Activated CD4-positive, alpha-beta memory T cell treated with anti-CD3 and anti-CD28 coated beads, Interleukin-2, amount 10 ng/mL, durations not matched to agents 7 days and 5 days (primary cell): ENCODE data around the gene ANKDD1A. TPM values are rescaled to one million over a fixed set of nuclear protein-coding genes. Genes with fewer than 3 reads are reported as not detected.
A peak's percentile ranks its signal among the peaks of the same experiment; 100 is the strongest.

ENCODE experiments used
- CTCF ChIA-PET: fragments of 350-600 bp; sonication (Branson Sonifier 250); formaldehyde crosslinking; loops from one replicate; lab custom pipeline; 2021; ENCODE audit warnings: antibody characterized with exemption, inconsistent platforms; lab: Charles Lee
- POLR2A ChIA-PET: fragments of 350-600 bp; sonication (Branson Sonifier 250); formaldehyde crosslinking; loops from one replicate; lab custom pipeline; 2021; ENCODE audit warnings: antibody characterized with exemption; lab: Charles Lee
- DNase-seq: peaks from one replicate; pipeline ENCODE4 v3.0.0-alpha.2; 2020
- H3K27ac Mint-ChIP-seq: one replicate; pipeline ENCODE4 v1.8.0; 2021; ENCODE audit warnings: mild to moderate bottlenecking, mixed read lengths
- H3K27me3 Mint-ChIP-seq: one replicate; pipeline ENCODE4 v1.8.0; 2021; ENCODE audit warnings: mixed read lengths
- H3K36me3 Mint-ChIP-seq: one replicate; pipeline ENCODE4 v1.8.0; 2021; ENCODE audit warnings: low read depth, mixed read lengths
- H3K4me1 Mint-ChIP-seq: one replicate; pipeline ENCODE4 v1.8.0; 2021; ENCODE audit warnings: mixed read lengths
- H3K4me3 Mint-ChIP-seq: one replicate; pipeline ENCODE4 v1.8.0; 2021; ENCODE audit warnings: mild to moderate bottlenecking, mixed read lengths
- H3K9me3 Mint-ChIP-seq: one replicate; pipeline ENCODE4 v1.8.0; 2021; ENCODE audit warnings: mixed read lengths
- total RNA-seq, 2 experiments: library from RNA; stranded (reverse); gene quantifications; one replicate each; pipeline ENCODE4 v1.2.3, GENCODE V29; 2021

ANKDD1A gene
- total RNA-seq = 10 to 100 TPM; 14.2 to 15.1 TPM

DNA sequence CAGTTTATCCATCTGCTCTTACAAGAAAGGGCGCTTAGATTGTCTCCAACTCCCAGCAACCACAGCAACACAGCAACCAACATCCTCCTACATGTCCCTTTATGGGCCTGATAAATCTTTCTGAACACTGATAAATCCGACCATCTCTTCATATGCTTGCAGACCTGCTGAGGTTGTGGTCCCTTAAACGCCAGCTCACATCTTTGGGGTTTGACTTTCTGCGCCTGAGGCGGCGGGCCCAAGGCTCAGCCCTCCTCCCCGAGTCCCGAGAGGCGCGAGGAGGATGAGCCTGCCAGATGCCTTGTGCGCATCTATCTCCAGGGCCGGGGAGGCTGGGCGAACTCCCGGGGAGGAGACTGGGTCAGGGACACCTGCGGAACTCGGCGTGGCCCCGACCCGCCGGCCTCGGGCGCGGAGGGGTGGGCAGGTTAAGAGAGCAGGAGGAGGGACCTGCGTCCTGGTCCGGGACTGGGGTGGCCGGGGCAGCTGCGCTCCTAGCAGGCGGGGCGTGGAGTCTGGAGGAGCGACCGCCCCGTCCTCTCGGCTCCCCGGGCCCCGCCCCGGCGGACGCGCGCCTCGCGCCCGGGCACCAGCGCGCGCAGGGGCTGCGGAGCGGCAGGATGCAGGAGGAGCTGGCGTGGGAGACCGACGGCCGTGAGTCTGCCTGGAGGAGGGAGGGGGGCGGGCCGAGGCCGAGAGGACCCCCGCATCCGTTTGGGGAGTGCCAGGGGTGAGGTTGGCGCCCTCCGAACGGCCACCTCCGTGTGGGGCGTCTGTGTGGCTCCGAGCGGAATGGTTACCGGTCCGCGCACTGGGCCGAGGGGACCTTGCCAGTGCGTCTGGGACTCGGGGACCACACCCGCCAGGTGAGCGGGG lies at the start of gene ANKDD1A:
TSS of gene ANKDD1A (plus strand) at position 592 of the 876 bp plus-strand sequence. CDS start at position 621, 29 bp downstream.
- no peak within 1 kb of the TSS for H3K27ac Mint-ChIP-seq
- CTCF ChIA-PET = interaction anchor here (1.1 kb wide), 1 partner anchor 64 kb away, joined by 3 read pairs; no protein-coding TSS in a partner anchor

DNA sequence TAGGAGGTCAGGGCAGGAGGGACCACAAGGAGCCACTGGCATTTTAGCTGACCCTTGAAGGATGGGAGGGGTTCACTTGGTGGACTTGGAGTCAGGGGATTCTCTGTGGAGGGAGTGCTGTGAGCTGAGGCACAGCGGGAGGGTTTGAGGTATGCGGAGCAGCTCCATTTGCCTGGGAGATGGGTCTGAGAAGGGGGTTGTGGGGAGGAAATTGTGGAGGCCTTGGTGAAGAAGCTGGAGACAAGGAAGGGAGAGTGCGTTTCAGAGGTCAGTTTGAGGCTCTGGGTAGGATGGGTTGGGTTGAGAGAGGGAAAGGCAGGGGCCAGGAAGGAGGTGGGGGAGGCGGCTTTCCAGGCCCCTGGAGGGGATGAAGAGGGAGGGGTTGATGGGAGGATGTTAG lies 49.7 kb upstream of the ANKDD1A start:
- CTCF ChIA-PET = interaction anchor here (0.5 to 0.6 kb wide), 2 partner anchors 27 to 94 kb away, joined by 4 read pairs; no protein-coding TSS in a partner anchor
- no peak for DNase-seq
- H3K9me3 Mint-ChIP-seq = no peaks in the 10 kb centered on the region
- H3K27ac Mint-ChIP-seq = no peak overlapping the region
- peaks cover 67% of the 10 kb centered on the region for H3K36me3 Mint-ChIP-seq
- H3K4me3 Mint-ChIP-seq = no peak overlapping the region
- H3K27me3 Mint-ChIP-seq = no peaks in the 10 kb centered on the region
- H3K4me1 Mint-ChIP-seq = peaks cover 19% of the 10 kb centered on the region
- POLR2A ChIA-PET = interaction anchor here (0.6 to 1.6 kb wide), 2 partner anchors 13 to 102 kb away, joined by 3 to 4 read pairs; no protein-coding TSS in a partner anchor

More for the DNA sequence above, at the start of gene ANKDD1A:
- POLR2A ChIA-PET = interaction anchor here (0.9 to 3.7 kb wide), 8 partner anchors 9 to 89 kb away, joined by 3 to 19 read pairs (median 4); partner anchors contain the start of gene PIF1
- H3K9me3 Mint-ChIP-seq = no peaks in the 10 kb centered on the region
- peak; percentile 70 for DNase-seq
- peaks cover 5% of the 10 kb centered on the region for H3K36me3 Mint-ChIP-seq
- peaks cover 6% of the 10 kb centered on the region for H3K27me3 Mint-ChIP-seq
- H3K4me1 Mint-ChIP-seq = peaks cover 34% of the 10 kb centered on the region
- H3K4me3 Mint-ChIP-seq = peak within 1 kb of the TSS; percentile 71

DNA sequence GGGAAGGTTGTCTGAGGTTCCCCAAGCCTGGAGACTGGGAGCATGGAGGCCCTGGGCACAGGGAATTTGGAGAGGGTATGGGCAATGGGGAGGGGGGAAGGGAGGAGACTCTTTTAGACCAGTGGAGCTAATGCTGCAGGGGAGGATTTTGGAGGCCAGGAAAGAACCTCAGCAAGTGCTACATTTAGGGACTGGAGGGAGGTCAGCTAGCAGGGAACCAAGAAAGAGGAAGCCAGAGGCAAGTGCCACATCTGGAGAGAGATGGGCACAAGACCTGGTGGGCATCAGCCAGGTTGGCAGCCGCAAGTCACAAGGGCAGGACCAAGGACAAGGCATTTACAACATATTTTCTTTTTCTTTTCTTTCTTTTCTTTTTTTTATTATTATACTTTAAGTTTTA lies 49.3 kb upstream of the ANKDD1A start:
- CTCF ChIA-PET = interaction anchor here (0.6 kb wide), 1 partner anchor 93 kb away, joined by 4 read pairs; no protein-coding TSS in a partner anchor
- H3K36me3 Mint-ChIP-seq = peaks cover 69% of the 10 kb centered on the region

DNA sequence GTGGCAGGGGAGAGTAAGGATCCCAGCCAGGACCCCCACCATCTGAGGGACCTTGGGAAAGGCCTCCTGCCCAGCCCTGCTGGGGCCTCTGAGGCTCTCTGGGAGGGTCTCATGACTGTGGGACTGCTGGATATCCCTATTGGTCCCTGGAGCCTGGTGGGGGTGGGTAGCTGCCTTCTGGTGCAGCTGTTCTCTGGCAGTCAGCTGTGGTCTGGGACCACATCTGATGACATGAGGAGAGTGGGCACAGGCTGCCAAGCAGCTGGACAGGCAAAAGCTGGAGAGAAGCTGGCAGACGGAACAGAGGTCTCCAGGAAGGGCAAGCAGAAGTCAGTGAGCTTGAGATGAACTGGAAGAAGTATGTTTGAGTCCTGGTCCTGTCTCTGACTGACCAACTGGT lies 47.6 kb upstream of the ANKDD1A start:
- ChIA-PET CTCF (no interaction called here), POLR2A (interaction anchor here (0.7 to 1.0 kb wide), 2 partner anchors 22 to 30 kb away, joined by 3 read pairs; no protein-coding TSS in a partner anchor)
- Mint-ChIP-seq H3K4me1 (peaks cover 3% of the 10 kb centered on the region), H3K36me3 (peaks cover 63% of the 10 kb centered on the region), H3K27ac (no peak overlapping the region), H3K27me3 (no peaks in the 10 kb centered on the region), H3K9me3 (no peaks in the 10 kb centered on the region), H3K4me3 (no peak overlapping the region)
- no peak for DNase-seq

More for the DNA sequence above, 49.3 kb upstream of the ANKDD1A start:
- no peak overlapping the region for H3K4me3 Mint-ChIP-seq
- no peak for DNase-seq
- POLR2A ChIA-PET = interaction anchor here (0.6 to 1.6 kb wide), 3 partner anchors 14 to 101 kb away, joined by 3 to 4 read pairs (median 3); no protein-coding TSS in a partner anchor
- no peaks in the 10 kb centered on the region for H3K27me3 Mint-ChIP-seq
- peaks cover 15% of the 10 kb centered on the region for H3K4me1 Mint-ChIP-seq
- H3K27ac Mint-ChIP-seq = no peak overlapping the region
- H3K9me3 Mint-ChIP-seq = no peaks in the 10 kb centered on the region

DNA sequence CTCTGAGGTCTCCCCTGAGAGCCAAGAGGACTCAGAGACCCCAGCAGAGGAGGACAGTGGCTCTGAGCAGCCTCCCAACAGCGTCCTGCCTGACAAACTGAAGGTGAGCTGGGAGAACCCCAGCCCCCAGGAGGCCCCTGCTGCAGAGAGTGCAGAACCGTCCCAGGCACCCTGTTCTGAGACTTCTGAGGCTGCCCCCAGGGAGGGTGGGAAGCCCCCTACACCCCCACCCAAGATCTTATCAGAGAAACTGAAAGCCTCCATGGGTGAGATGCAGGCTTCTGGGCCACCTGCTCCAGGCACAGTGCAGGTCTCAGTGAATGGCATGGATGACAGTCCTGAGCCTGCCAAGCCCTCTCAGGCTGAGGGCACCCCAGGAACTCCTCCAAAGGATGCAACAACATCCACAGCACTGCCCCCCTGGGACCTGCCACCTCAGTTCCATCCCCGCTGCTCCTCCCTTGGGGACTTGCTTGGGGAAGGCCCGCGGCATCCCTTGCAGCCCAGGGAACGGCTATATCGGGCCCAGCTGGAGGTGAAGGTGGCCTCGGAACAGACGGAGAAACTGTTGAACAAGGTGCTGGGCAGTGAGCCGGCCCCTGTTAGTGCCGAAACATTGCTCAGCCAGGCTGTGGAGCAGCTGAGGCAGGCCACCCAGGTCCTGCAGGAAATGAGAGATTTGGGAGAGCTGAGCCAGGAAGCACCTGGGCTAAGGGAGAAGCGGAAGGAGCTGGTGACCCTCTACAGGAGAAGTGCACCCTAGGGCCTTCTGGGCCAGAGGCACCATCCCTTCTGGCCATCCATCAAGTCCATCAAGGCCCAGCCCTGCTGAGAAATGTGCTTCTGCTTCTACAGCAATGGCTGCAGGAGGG lies 46.3 kb upstream of the ANKDD1A start:
- no peaks in the 10 kb centered on the region for H3K27me3 Mint-ChIP-seq
- DNase-seq = no peak
- H3K4me3 Mint-ChIP-seq = no peak overlapping the region
- no peak overlapping the region for H3K27ac Mint-ChIP-seq
- H3K36me3 Mint-ChIP-seq = peaks cover 63% of the 10 kb centered on the region
- ChIA-PET POLR2A (interaction anchor here (1.0 to 2.4 kb wide), 2 partner anchors 23 to 28 kb away, joined by 3 to 7 read pairs; no protein-coding TSS in a partner anchor), CTCF (no interaction called here)
- no peaks in the 10 kb centered on the region for H3K9me3 Mint-ChIP-seq
- H3K4me1 Mint-ChIP-seq = peaks cover 11% of the 10 kb centered on the region

DNA sequence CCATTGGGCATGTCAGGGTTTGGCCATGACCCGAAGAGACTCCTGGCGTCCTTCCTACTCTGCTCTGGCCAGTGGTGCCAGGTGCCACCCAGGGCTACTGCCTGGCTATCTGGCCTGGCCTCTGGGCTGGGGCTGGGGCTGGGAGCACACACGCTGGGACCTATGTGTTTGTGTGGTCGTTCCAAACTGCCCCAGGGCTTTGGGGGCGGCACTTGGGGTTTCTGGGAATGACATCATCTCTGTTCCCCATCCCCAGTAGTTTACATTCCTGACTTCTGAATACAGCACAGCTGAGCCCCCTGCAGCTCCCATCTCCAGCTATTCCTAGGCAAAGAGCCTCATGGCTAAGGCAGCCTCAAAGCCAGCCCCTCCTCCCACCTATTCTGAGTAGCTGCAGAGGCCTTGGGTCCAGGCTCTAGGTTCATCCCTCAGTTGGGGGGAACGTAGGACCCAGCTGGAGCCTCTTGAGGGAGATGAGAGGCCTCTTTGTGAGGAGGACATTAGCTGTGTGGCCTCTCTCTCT lies 45.6 kb upstream of the ANKDD1A start:
- Mint-ChIP-seq H3K36me3 (peaks cover 63% of the 10 kb centered on the region), H3K4me3 (no peak overlapping the region), H3K27me3 (no peaks in the 10 kb centered on the region), H3K27ac (no peak overlapping the region), H3K4me1 (peaks cover 11% of the 10 kb centered on the region), H3K9me3 (no peaks in the 10 kb centered on the region)
- no peak for DNase-seq
- CTCF ChIA-PET = no interaction called here
- POLR2A ChIA-PET = interaction anchor here (2.4 kb wide), 1 partner anchor 28 kb away, joined by 7 read pairs; no protein-coding TSS in a partner anchor

DNA sequence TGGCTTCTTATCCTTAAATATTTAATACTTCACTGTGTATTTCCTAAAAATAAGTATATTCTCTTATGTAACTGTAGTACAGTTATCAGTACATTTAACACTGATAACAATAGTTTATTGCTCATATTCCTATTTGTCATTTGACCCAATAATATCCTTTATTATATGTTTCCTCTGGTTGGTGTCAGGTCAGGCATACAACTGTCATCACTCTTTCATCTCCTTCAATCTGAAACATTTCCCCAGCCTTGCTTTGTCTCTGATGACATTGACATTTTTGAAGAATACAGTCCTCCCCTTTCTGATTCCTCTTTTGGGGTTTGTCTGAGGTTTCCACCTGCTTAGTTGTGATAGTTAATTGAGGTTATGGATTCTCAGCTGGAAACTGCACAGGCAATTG lies 42.2 kb upstream of the ANKDD1A start:
- H3K36me3 Mint-ChIP-seq = peaks cover 39% of the 10 kb centered on the region
- H3K27me3 Mint-ChIP-seq = no peaks in the 10 kb centered on the region
- no peak for DNase-seq
- POLR2A ChIA-PET = interaction anchor here (1.3 kb wide), 1 partner anchor 24 kb away, joined by 4 read pairs; no protein-coding TSS in a partner anchor
- H3K4me1 Mint-ChIP-seq = peaks cover 22% of the 10 kb centered on the region
- H3K4me3 Mint-ChIP-seq = no peak overlapping the region
- H3K27ac Mint-ChIP-seq = no peak overlapping the region
- CTCF ChIA-PET = no interaction called here
- H3K9me3 Mint-ChIP-seq = no peaks in the 10 kb centered on the region

DNA sequence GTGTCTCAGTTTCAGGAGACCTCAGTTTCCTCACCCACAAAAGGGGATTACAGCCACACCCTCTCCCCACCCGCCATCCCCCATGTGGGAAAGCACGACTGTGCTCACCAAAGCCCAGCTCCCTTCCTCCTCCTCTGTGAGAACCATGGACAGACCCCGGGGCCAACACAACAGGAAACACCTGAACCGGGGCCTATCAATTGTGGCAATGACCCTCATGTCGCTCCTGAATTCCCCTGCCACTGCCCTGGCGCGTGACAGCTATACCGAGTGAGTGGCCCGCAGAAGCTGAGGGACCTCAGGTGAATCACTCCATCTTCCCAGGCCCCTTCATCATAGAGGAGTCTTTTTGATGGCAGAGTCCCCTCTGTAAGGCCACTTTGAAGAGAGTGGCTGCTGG lies 41.3 kb upstream of the ANKDD1A start:
- no peaks in the 10 kb centered on the region for H3K27me3 Mint-ChIP-seq
- no peak overlapping the region for H3K27ac Mint-ChIP-seq
- no peaks in the 10 kb centered on the region for H3K9me3 Mint-ChIP-seq
- no peak for DNase-seq
- H3K36me3 Mint-ChIP-seq = peaks cover 34% of the 10 kb centered on the region
- ChIA-PET POLR2A (interaction anchor here (0.8 to 1.3 kb wide), 2 partner anchors 22 to 23 kb away, joined by 3 to 4 read pairs; no protein-coding TSS in a partner anchor), CTCF (no interaction called here)
- no peak overlapping the region for H3K4me3 Mint-ChIP-seq
- H3K4me1 Mint-ChIP-seq = peaks cover 26% of the 10 kb centered on the region

DNA sequence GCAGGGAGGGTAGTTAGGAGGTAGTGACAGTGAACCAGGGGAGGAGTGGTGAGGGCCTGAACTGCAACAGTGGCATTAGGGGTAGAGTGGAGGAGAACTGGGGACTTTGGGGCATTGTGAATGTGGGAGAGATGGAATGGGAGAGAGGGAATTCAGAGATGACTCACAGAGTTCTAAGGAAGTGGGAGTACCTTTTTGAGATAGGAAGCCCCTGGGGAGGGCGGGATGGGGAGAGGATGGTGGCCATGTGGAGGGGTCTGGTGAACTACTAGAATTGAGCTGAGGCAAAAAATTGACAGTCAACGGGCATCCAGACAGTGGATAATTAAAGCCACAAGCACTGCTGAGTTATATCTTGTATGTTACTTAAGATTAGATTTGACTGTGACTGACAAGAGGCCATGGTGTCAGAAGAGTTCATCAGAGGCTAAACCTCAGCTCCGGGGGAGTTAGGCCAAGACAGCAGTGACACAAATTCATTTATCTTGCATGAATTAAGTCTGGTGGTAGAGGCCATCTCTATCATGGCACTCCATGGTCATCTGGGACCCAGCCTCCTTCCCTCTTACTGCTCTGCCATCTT lies 36.0 kb upstream of the ANKDD1A start:
- ChIA-PET CTCF (interaction anchor here (1.6 kb wide), 1 partner anchor 40 kb away, joined by 10 read pairs; no protein-coding TSS in a partner anchor), POLR2A (interaction anchor here (0.6 to 6.9 kb wide), 4 partner anchors 13 to 35 kb away, joined by 3 to 96 read pairs (median 4); no protein-coding TSS in a partner anchor)
- Mint-ChIP-seq H3K27me3 (no peaks in the 10 kb centered on the region), H3K36me3 (peaks cover 3% of the 10 kb centered on the region), H3K9me3 (no peaks in the 10 kb centered on the region), H3K4me1 (peaks cover 50% of the 10 kb centered on the region), H3K27ac (no peak overlapping the region), H3K4me3 (no peak overlapping the region)
- DNase-seq = no peak

DNA sequence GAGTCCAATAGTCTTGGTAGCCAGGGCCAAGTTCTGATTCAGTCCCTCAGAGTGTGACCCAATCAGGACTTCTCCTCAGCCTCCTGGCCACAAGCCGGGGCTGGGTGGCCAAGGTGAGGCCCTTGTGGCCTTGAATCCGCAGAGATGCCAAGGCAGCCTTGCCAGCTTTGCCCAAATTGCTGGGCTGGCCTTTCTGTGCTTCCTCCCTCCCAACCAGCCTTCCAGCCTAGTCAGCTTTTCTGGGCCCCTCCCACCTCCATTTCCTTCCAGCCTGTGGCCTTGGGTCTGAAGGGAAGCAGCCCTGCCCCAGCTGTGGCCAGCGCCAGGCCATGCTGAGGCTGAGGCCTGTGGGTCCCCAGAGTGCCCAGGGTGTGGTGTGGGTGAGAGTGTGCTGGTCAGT lies 34.3 kb upstream of the ANKDD1A start:
- POLR2A ChIA-PET = interaction anchor here (1.1 to 6.9 kb wide), 5 partner anchors 10 to 52 kb away, joined by 5 to 96 read pairs (median 5); partner anchors contain the start of gene PIF1

DNA sequence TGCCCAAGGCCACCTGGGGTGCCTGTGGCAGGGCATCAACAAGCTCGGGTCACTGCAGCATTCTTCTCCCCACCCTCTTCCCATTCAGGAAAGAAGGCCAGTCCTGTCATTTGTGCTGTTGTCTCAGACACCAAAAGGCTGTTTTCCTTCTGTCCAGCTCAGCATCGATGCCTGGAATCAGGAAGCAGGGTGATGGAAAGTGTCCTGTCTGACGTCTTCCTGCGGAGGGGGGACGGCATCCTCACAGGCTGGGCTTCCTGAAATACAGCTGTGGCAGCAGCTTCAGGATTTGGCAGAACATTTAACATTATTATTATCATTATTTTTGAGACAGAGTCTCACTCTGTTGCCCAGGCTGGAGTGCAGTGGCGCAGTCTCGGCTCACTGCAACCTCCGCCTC lies 33.0 kb upstream of the ANKDD1A start:
- Mint-ChIP-seq H3K27ac (no peak overlapping the region), H3K9me3 (no peaks in the 10 kb centered on the region)
- POLR2A ChIA-PET = interaction anchor here (1.3 to 6.9 kb wide), 4 partner anchors 10 to 53 kb away, joined by 3 to 96 read pairs (median 5); partner anchors contain the start of gene PIF1

More for the DNA sequence above, 34.3 kb upstream of the ANKDD1A start:
- Mint-ChIP-seq H3K27ac (peak overlapping the region; percentile 85), H3K27me3 (no peaks in the 10 kb centered on the region), H3K4me1 (peaks cover 59% of the 10 kb centered on the region), H3K9me3 (no peaks in the 10 kb centered on the region), H3K36me3 (no peaks in the 10 kb centered on the region), H3K4me3 (no peak overlapping the region)
- CTCF ChIA-PET = interaction anchor here (1.3 to 2.1 kb wide), 3 partner anchors 9 to 28 kb away, joined by 3 to 10 read pairs (median 3); no protein-coding TSS in a partner anchor
- peak; percentile 49 for DNase-seq

More for the DNA sequence above, 33.0 kb upstream of the ANKDD1A start:
- DNase-seq = no peak
- H3K4me3 Mint-ChIP-seq = no peak overlapping the region
- no peaks in the 10 kb centered on the region for H3K27me3 Mint-ChIP-seq
- H3K36me3 Mint-ChIP-seq = no peaks in the 10 kb centered on the region
- peaks cover 65% of the 10 kb centered on the region for H3K4me1 Mint-ChIP-seq
- CTCF ChIA-PET = interaction anchor here (0.9 to 2.1 kb wide), 3 partner anchors 15 to 28 kb away, joined by 3 to 10 read pairs (median 3); no protein-coding TSS in a partner anchor
